Transverse colon (tissue), 4 donors: ENCODE measurements around the gene BABAM1.

Source experiments
- CTCF ChIP-seq, 5 experiments: fragments of 200-600 bp in 3 of 5; fragments of 450-650 bp in 2 of 5; sonication (generic) in 3 of 5; IDR thresholded peaks; 1 replicate in 2 of 5; 2 replicates in 3 of 5; pipeline ENCODE4 v1.5.1; 2016 to 2017; ENCODE audit warnings: antibody characterized with exemption in 5 of 5, inconsistent platforms in 3 of 5, mild to moderate bottlenecking in 2 of 5, moderate library complexity in 1 of 5
- EP300 ChIP-seq: sonication (generic); formaldehyde crosslinking; IDR thresholded peaks from one replicate; pipeline ENCODE4 v1.6.1; 2017; ENCODE audit warnings: antibody characterized with exemption, low read depth
- POLR2A ChIP-seq: fragments of 450-650 bp; IDR thresholded peaks from one replicate; pipeline ENCODE4 v1.6.1; 2016; ENCODE audit warnings: antibody characterized with exemption, mild to moderate bottlenecking, moderate library complexity
- POLR2AphosphoS5 ChIP-seq, 3 donors: sonication (generic); formaldehyde crosslinking; IDR thresholded peaks; one replicate each; pipeline ENCODE4 v1.6.1; 2016; ENCODE audit warnings: antibody characterized with exemption in 3 of 3

GRCh38 chr19:17259118-17259780 lies 8.0 kb upstream of the BABAM1 start:
- no peak for TF ChIP-seq CTCF (IDR thresholded peaks at IDR 0.05)
- no peak for TF ChIP-seq POLR2A
- no peak for TF ChIP-seq POLR2AphosphoS5 (IDR thresholded peaks at IDR 0.05)
- no peak for TF ChIP-seq EP300
